Stromal cell of bone marrow (primary cell): ENCODE measurements around the gene EPC2.

ENCODE experiments used
- DNase-seq: peaks from one replicate; pipeline ENCODE4 v3.0.0-alpha.2; 2012; ENCODE audit warnings: low read depth

Gene EPC2

GRCh38 chr2:148810081-148810480 lies 165.5 kb downstream of the EPC2 start:
- no peak for DNase-seq

DNA sequence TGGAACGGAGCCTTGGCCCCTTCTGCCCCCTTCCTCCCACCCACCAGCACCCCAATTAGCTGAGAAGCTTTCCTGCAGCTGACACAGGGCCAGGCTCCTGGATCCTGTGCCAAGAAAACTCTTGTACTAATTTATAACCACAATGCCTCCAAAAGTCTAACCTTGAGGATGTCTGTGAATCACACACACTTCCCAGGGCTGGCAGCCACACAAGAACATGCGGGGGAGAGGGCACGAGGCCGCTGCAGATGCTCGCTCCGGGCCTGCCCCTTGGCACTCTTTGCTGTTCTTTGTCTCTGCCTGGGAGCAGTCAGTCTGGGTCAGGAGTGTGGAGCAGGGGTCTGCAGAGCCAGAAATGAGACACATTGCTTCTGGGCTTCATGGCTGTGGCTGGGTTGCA lies 167.8 kb downstream of the EPC2 start:
- no peak for DNase-seq

DNA sequence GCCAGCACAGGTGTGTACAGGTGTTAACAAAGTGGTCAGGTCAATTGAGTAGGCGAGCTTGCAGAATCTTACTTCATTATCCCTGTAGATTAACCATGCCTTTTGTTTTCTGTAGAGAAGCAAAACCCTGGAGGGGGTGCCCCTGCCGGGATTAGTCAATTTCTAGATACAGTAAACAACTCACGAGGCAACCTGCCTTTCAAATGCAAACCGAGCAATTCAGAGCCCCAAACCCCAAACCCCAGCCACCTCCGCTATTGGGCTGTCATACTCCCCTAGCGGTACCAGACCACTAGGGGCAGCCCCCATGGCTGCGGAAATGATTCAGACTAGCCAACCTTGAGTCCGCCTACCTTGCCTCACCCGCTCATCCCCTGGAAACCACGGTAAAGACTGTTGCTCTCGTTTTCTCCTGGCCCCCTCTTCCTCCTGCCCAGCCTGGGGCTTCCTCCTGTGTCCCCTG lies 169.1 kb downstream of the EPC2 start:
- DNase-seq, result no peak

DNA sequence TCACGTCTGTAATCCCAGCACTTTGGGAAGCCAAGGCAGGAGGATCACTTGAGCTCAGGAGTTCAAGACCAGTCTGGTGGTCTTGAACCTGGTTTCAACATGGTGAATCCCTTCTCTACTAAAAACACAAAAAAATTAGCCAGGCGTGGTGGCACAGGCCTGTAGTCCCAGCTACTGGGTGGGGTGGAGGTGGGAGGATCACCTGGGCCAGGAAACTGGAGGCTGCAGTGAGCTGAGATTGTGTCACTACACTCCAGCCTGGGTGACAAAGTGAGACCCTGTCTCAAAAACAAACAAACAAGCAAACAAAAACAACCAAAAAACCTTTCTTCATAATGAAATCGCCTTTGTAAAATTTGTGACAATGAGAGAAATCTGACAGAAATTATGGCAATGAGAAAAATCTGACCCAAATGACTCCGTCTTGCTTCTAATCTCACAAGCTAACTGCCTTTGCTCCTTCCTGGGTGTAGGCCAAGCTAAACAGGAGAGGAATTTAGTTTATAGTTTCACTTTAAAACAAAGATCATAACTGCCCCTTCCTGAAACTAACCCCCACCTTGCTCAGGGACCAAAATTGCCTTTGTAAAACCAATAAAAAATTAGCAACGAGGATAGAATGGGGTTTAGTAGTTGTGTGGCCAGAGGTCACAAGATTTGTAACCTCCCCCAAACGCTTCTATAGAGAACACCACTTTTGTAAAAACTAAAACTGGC lies 169.8 kb downstream of the EPC2 start:
- no peak for DNase-seq

- no peak for DNase-seq
Measured at GRCh38 chr2:148814860-148815419, 170.4 kb downstream of the EPC2 start.

DNA sequence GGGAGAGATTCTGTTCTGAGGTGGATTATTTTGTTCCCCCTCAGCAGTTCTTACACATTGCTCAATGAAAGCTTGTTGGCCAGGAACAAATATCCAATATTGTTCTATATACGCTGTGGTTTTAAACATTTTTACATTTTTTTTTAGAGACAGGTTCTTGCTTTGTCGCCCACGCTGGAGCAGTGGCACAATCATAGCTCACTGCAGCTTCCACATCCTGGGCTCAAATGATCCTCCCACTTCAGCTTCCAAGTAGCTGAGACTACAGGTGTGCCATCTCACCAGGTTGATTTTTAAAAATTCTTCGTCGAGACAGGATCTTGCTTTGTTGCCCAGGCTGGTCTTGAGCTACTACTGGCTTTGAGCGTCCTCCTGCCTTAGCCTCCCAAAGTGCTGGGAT lies 171.6 kb downstream of the EPC2 start:
- DNase-seq, result no peak

GRCh38 chr2:148817210-148817708 lies 172.7 kb downstream of the EPC2 start:
- DNase-seq, result no peak

- DNase-seq, result no peak
Measured at GRCh38 chr2:148819019-148819585, 174.6 kb downstream of the EPC2 start.

GRCh38 chr2:148824190-148824589 lies 179.6 kb downstream of the EPC2 start:
- DNase-seq, result no peak

GRCh38 chr2:148826791-148827190 lies 182.2 kb downstream of the EPC2 start:
- DNase-seq, result no peak

DNA sequence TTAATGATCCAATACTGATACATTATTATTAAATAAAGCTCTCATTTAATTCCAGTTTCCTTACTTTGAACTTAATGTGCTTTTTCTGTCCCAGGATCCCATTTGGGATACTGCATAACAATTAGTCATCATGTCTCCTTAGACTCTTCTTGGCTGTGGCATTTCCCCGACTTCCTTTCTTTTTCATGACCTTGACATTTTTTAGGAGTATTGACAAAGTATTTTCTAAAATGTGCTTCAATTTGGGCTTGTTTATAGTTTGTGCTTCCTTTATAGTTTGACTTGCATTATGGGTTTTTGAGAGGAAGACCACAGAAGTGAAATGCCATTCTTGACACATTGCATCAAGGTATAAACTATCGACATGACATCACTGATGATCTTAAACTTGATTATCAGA lies 184.4 kb downstream of the EPC2 start:
- DNase-seq, result no peak

- no peak for DNase-seq
Measured at GRCh38 chr2:148829618-148830017, 185.1 kb downstream of the EPC2 start.

GRCh38 chr2:148832637-148833036 lies 188.1 kb downstream of the EPC2 start:
- DNase-seq, result no peak
